Ascending aorta (tissue), 1 donor: Measurements from ENCODE around the gene P3H3. TPM values are rescaled to one million over a fixed set of nuclear protein-coding genes. Genes with fewer than 3 reads are reported as not detected.

ENCODE experiments used
- total RNA-seq: library from RNA; depleted of rRNA; stranded (reverse); fragments of >200 nt; gene quantifications from one replicate; pipeline ENCODE4 v1.1.0, GENCODE V29; 2016

P3H3 gene
- total RNA-seq, 1 donor from 2014 or later, result 62.2 TPM

Other genes with a start within 250 kb of the P3H3 start
- gene CHD4, start 221.0 kb upstream of the P3H3 start, total RNA-seq, result 185 TPM
- 0.21 TPM for gene LPAR5, start 192.4 kb upstream of the P3H3 start, total RNA-seq
- 10.6 TPM for gene ACRBP, start 181.0 kb upstream of the P3H3 start, total RNA-seq
- 2.6 TPM for gene ING4, start 165.3 kb upstream of the P3H3 start, total RNA-seq
- 15.1 TPM for gene ZNF384, start 139.0 kb upstream of the P3H3 start, total RNA-seq
- not detected for gene PIANP, start 127.6 kb upstream of the P3H3 start, total RNA-seq
- gene COPS7A, start 104.4 kb upstream of the P3H3 start, total RNA-seq, result 221 TPM
- gene MLF2, start 75.3 kb upstream of the P3H3 start, total RNA-seq, result 145 TPM
- 361 TPM for gene PTMS, start 62.0 kb upstream of the P3H3 start, total RNA-seq
- not detected for gene LAG3, start 55.9 kb upstream of the P3H3 start, total RNA-seq
- 2.6 TPM for gene CD4, start 38.9 kb upstream of the P3H3 start, total RNA-seq
- 9.4 TPM for gene GPR162, start 6.6 kb upstream of the P3H3 start, total RNA-seq
- gene GNB3, start 12.5 kb downstream of the P3H3 start, total RNA-seq, result 10.4 TPM
- gene CDCA3, start 22.9 kb downstream of the P3H3 start, total RNA-seq, result not detected
- 46.2 TPM for gene USP5, start 23.7 kb downstream of the P3H3 start, total RNA-seq
- gene TPI1, start 39.1 kb downstream of the P3H3 start, total RNA-seq, result 482 TPM
- gene SPSB2, start 44.9 kb downstream of the P3H3 start, total RNA-seq, result 14.5 TPM
- gene LRRC23, start 76.4 kb downstream of the P3H3 start, total RNA-seq, result 6.6 TPM
- gene ENO2, start 86.2 kb downstream of the P3H3 start, total RNA-seq, result 30.3 TPM
- gene ATN1, start 99.6 kb downstream of the P3H3 start, total RNA-seq, result 207 TPM
- not detected for gene RNU7-1, start 115.4 kb downstream of the P3H3 start, total RNA-seq
- gene C12orf57, start 115.6 kb downstream of the P3H3 start, total RNA-seq, result 558 TPM
- gene PTPN6, start 122.9 kb downstream of the P3H3 start, total RNA-seq, result 1.7 TPM
- gene PHB2, start 142.3 kb downstream of the P3H3 start, total RNA-seq, result 85.5 TPM
- gene EMG1, start 142.5 kb downstream of the P3H3 start, total RNA-seq, result 37.4 TPM
- 23.0 TPM for gene LPCAT3, start 190.1 kb downstream of the P3H3 start, total RNA-seq
- gene C1S, start 232.3 kb downstream of the P3H3 start, total RNA-seq, result 273 TPM